HG02840 (cell line): Measurements from ENCODE around the gene TCP1.
"Not testable (repeated sequence)": the region's sequence is repeated elsewhere in the genome, so short reads cannot be mapped to it uniquely, and the experiment has no call there.

Source experiments
- ATAC-seq: cut with Tn5 transposase; IDR thresholded peaks from one replicate; pipeline ENCODE4 v1.9.1; 2021; ENCODE audit warnings: mild to moderate bottlenecking, moderate library complexity, moderate number of reproducible peaks; ENCODE audit not compliant: unreplicated experiment, low FRiP score

The TCP1 gene

DNA sequence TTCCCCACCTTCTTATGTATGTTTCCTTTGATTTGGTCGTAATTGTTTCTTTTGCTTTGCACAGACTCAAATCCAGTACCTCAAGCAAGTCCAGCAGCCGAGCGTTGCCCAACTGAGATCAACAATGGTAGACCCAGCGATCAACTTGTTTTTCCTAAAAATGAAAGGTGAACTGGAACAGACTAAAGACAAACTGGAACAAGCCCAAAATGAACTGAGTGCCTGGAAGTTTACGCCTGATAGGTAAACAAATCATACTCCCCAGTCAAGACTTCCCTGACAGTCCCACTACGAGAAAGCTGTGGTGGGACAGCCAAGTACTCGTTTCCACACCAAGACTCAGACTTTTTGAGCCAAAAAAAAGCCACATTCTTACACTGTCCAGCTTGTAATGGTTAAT lies 41.3 kb downstream of the TCP1 start:
- ATAC-seq: not testable (repeated sequence)

DNA sequence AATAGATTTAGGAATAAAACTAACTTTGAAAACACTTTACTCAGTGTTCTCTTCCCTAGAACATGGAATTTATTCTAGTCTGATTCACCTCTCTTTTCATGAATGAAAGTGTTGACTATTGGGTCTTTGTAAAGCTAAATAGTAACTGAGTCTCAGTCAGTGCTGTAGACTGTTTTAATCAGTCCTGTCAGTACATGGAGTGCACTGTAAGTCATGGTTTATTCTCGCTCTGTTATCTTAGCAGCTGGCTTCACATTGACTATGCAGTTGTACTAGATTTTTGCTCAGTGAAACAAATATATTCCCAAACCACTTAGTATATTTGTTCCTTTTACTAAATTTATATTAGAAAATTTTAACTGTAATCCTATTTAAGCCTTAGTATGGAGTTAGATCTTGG lies 42.6 kb downstream of the TCP1 start:
- no peak for ATAC-seq

DNA sequence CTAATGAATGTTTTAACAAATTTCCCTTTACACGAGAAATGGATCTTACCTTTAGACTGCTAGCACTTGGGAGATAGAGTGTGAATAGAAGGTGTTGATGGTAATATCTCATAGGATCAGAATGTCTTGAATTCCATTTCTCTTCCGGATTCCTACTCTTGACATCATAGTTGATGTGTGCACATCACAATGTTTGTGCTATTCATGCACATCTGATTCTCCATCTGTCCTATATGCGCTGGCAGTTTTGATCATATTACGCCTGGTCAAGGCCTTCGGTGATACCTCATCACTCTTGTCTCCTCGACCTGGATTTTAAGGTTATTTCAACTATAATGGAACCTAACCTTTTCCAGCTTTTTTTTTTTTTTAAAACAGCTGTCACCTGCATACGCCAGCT lies 44.3 kb downstream of the TCP1 start:
- no peak for ATAC-seq

DNA sequence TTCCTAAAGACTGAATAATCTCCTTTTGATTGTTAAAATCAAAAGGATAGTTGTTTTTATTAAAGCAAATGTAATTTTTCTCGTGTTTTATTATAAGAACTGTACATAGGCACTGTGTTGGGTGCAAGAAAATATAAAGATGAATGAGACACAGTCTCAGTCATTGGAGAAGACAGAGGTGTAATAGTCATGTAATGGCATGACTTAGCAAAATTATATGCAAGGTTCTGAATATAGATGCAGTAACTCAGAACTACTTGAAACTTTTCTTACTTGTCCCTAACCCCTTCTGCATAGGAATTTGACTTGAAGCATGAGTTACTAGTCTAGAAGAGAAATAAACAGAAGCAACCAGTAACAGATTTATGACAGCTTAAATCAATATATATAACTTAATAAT lies 47.2 kb downstream of the TCP1 start:
- ATAC-seq: no peak

DNA sequence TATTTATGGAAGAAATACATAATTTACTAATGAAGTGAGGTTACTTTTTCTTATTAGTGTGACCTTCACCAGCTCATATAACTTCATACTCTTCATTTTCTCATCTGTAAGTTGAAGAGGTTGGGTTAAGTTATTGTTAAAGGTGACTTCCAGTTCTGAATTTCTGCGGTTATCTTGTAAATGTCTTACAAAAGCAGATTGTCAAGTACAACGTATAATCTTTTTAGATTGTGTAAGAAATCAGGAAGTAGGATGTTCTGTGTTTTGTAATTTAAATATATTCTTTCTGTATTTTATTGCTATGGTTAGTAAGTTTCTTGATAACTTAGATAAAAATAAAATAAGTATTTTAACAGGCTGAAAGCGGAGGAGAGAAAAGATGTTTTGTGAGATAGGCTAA lies 50.1 kb downstream of the TCP1 start:
- ATAC-seq: no peak

DNA sequence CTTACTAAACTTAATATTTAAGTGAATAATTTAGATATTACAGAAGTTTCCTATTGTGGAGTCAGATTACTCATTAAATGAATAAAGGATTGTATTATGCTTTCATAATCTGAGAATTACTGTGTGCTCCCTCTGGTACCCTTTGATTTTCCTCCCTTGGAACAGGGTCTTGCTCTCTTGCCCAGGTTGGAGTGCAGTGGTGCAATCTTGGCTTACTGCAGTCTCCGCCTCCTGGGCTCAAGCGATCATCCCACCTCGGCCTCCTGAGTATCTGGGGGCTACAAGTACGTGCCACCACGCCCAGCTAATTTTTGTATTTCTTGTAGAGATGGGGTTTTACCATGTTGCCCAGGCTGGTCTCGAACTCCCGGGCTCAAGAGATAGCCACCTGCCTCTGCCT lies 52.5 kb downstream of the TCP1 start:
- no peak for ATAC-seq

DNA sequence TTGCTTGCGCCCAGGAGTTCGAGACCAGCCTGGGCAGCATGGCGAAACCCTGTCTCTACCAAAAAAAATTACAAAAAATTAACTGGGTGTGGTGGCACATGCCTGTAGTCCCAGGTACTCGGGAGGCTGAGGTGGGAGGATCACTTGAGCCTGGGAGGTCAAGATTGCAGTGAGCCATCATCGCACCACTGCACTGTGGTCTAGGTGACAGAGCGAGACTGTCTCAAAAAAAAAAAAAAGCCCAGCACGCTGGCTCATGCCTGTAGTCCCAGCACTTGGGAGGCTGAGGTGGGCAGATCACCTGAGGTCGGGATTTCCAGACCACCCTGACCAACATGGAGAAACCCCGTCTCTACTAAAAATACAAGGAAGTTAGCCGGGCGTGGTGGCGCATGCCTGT lies 56.0 kb downstream of the TCP1 start:
- not testable (repeated sequence) for ATAC-seq

DNA sequence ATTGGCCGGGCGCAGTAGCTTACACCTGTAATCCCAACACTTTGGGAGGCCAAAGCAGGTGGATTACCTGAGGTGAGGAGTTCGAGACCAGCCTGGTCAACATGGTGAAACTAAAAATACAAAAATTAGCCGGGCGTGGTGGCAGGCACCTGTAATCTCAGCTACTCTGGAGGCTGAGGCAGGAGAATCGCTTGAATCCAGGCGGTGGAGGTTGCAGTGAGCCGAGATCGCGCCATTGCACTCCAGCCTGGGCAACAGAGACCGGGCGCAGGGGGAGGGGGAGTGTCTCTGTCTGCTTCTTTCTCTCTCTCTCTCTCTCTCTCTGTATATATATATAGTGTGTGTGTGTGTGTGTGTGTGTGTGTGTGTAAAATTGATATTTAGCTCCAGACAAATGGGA lies 56.9 kb downstream of the TCP1 start:
- not testable (repeated sequence) for ATAC-seq

DNA sequence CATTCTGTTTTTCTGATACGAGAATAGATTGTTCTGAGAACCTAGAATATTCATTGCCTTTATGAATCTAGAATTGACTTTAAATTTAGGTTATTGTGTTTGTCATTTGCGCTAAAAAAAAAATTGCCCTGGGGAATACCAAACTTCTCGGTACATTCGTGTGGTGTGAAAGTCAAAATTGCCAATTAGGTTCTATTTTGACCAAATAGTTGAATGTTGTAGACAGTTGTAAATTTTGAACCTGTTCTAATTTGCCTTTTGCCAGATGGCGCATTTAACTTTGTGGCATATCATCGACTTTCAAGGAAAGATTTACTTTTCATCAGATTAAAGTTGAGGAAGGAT lies 59.1 kb downstream of the TCP1 start:
- ATAC-seq: no peak

DNA sequence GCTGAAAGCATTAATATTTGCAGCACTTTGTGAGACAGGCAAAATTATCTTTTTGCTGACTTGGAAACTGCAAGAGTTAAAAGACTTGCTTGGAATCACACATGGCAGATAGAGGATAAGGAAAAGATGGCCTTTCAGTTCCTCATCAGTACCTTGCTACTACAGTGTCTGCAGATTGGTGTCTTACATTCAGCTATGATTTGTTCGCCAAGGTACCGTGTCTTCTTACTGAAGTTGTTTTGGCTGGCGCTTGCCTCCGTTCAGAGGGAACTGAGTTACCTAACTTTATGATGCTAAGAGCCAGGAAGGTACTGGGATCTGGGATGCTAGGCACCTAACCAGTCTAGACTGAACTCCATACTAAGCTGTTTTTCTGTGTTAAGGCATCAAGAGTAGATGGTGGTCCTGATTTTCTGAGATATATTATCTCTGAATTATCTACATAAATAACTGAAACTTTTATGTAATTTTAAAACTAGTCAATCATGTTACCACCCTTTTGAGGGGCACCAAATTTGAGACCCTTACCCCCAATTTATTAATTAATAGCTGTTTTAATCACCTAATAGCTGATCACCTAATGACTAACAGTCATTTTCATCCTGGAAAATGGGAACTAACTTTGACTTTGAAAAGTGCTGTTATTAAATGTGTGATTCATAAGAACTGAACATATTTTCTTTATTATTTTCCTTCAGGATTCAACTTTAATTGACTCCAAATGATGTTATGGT lies 59.6 kb downstream of the TCP1 start:
- no peak for ATAC-seq

DNA sequence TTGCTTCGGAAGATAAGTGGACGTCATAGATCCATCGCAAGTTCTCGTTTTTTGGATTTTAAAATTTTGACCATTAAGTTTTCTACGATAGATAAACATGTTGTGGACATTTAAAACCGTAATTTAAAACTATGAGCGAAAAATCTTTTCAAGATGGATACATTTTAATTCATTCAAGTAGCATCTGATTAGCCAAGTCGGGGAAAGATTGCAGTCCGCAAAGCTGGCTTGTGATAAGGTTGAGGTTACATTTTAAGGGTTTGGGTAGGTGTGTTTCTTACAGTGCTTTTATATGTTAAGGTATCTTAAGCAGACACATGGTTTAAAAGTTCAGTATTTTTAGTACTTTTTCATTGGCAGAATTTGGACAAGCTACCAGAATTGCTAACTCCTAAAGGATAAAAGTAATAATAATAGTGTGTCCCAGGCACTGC lies 60.9 kb downstream of the TCP1 start:
- ATAC-seq: no peak
